HCT116 (cell line): ENCODE measurements around the gene HSF2BP.

Source experiments
- CTCF ChIP-seq, 3 experiments: fragments of 200-600 bp in 1 of 3; sonication (generic) in 1 of 3; IDR thresholded peaks in 2 of 3; conservative IDR thresholded peaks in 1 of 3; 2 replicates each; pipeline ENCODE4 v1.5.1; 2012 to 2017; ENCODE audit warnings: low read depth in 2 of 3, low read length in 2 of 3, antibody characterized with exemption in 1 of 3, borderline replicate concordance in 1 of 3, control low read depth in 1 of 3, mild to moderate bottlenecking in 1 of 3, mixed read lengths in 1 of 3, mixed run types in 1 of 3, moderate library complexity in 1 of 3; ENCODE audit not compliant: insufficient read depth in 1 of 3
- EGR1 ChIP-seq: IDR thresholded peaks from 2 replicates; pipeline ENCODE4 v1.6.1; 2012; ENCODE audit warnings: low read depth
- EZH2 ChIP-seq: fragments of 200-600 bp; sonication (generic); IDR thresholded peaks from 2 replicates; pipeline ENCODE4 v1.6.1; 2017; ENCODE audit warnings: antibody characterized with exemption, mixed run types
- FOSL1 ChIP-seq: IDR thresholded peaks from 2 replicates; pipeline ENCODE4 v1.6.1; 2012; ENCODE audit warnings: low read depth
- JUND ChIP-seq: IDR thresholded peaks from 2 replicates; pipeline ENCODE4 v1.6.1; 2012
- MAX ChIP-seq: IDR thresholded peaks from 2 replicates; pipeline ENCODE4 v1.6.1; 2012
- POLR2A ChIP-seq: IDR thresholded peaks from 2 replicates; pipeline ENCODE4 v1.7.0; 2011; ENCODE audit warnings: borderline replicate concordance; ENCODE audit not compliant: insufficient read depth, insufficient read length; ENCODE audit errors: extremely low read depth
- REST ChIP-seq: IDR thresholded peaks from 2 replicates; pipeline ENCODE4 v1.6.1; 2012; ENCODE audit warnings: low read depth
- SRF ChIP-seq: IDR thresholded peaks from 2 replicates; pipeline ENCODE4 v1.6.1; 2012; ENCODE audit warnings: low read depth
- TCF7L2 ChIP-seq: IDR thresholded peaks from 2 replicates; pipeline ENCODE4 v1.7.0; 2011; ENCODE audit warnings: borderline replicate concordance, inconsistent platforms; ENCODE audit not compliant: insufficient read depth, insufficient read length; ENCODE audit errors: extremely low read depth
- ZNF274 ChIP-seq: fragments of 200-500 bp; sonication (Bioruptor generic); IDR thresholded peaks from 2 replicates; pipeline ENCODE4 v1.6.1; 2014; ENCODE audit warnings: mild to moderate bottlenecking, low read depth, low read length, inconsistent platforms

- no peak for TF ChIP-seq POLR2A
- no peak for TF ChIP-seq CTCF (IDR thresholded peaks at IDR 0.05 in 2 of 3, conservative IDR thresholded peaks at IDR 0.05 in 1 of 3; ENCODE audit: borderline replicate concordance in 1 of 3, insufficient read depth in 1 of 3, low read depth in 2 of 3, low read length in 2 of 3)
- TF ChIP-seq JUND: no peak
- TF ChIP-seq EZH2: no peak
- TF ChIP-seq MAX: no peak
- no peak for TF ChIP-seq SRF
- TF ChIP-seq FOSL1: no peak
- TF ChIP-seq ZNF274: no peak
- no peak for TF ChIP-seq EGR1
- no peak for TF ChIP-seq TCF7L2
- no peak for TF ChIP-seq REST
Measured at GRCh38 chr21:43667191-43667904, 8.1 kb upstream of the HSF2BP start.
